GM18861 (cell line): ENCODE measurements around the gene MEPE.
"Not testable (repeated sequence)": the region's sequence is repeated elsewhere in the genome, so short reads cannot be mapped to it uniquely, and the experiment has no call there.

Experiments
- ATAC-seq: cut with Tn5 transposase; IDR thresholded peaks from one replicate; pipeline ENCODE4 v1.9.1; 2021; ENCODE audit not compliant: unreplicated experiment

MEPE gene

DNA sequence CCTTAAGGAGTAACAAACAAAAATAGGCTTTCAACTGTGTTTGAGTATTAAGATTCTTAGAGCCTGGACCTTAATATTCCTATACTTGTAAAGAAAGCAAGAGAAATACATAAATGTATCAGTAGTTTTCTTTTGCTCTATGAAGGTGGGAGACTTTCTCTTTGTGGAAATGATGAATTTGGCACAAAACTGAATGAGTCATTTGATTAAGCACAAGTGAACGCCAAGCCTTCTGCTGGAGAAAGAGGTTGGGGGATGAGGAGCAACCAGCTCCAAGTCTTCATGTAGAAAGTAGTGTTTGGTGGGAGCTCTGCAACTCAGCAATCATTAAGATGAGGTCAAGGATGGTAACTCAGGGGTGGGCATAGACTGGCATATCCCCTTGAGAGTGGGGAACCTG lies 49.6 kb downstream of the MEPE start:
- ATAC-seq, result no peak

DNA sequence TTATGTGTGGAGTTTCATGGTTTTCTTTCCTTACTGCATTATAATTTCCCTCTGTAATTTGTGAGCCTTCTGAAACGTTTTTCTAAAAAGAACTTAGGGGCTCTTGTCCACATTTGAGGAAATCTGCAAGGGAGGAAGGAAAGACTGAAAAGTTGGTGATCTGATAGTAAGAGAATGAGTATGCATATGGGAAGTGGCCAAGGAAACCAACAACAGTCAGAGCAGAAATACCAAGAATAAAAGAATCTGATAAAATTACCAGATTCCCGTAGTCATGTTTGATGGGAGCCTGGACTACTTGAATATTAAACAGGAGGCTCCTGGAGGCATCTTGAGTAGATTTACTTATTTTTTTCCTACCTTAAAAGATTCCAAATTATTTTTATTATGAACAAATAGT lies 50.1 kb downstream of the MEPE start:
- ATAC-seq, result no peak

DNA sequence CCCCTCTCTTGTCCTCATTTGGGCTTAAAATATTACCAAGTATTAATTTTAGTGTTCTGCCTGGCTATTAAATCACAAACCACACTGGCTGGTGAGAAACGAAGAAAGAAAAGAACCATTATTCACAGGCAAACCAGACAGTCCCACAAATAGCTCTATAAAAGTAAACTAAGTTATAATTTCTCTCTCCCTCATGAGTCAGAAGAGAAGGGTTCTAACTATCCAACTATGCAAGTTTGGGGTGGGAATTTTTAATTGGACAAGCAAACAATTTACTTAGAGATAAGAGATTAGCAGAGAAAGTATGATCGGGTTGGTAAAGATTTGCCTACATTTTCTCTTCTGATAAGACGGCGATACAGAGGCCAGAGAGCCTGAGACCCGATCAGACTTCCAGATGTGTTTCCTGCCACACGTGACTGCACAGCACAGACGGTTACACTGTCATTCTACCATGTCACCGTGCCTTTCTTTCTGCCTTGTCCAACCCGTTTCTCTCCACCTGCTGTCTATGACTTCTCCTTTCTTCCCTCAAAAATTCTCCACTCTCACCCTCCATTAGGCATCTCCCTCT lies 52.3 kb downstream of the MEPE start:
- ATAC-seq, result no peak

DNA sequence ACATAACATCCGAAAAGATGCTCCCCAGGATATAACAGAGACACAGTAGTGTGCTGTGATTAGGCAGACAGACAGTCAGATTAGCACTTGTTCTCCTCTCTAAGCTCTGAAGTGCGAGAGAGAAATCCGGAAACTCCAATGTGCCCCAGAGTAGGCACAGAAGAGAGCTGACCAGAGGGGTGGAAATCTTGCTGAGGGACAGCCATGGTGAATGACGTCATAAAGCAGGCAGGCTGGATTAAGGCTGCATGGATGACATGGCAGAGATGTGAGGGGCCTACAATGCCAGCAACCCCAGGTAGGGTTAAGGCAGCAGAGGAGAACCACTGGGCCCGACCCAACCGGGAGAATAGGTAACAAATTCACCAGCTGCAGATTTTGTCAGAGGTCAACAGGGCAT lies 53.3 kb downstream of the MEPE start:
- ATAC-seq, result no peak

DNA sequence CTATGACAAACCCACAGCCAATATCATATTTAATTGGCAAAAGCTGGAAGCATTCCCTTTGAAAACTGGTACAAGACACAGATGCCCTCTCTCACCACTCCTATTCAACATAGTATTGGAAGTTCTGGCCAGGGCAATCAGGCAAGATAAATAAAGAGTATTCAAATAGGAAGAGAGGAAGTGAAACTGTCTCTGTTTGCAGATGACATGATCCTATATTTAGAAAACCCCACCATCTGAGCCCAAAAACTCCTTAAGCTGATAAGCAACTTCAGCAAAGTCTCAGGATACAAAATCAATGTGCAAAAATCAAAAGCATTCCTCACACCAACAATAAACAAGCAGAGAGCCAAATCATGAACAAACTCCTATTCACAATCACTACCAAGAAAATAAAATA lies 58.0 kb downstream of the MEPE start:
- ATAC-seq, result not testable (repeated sequence)

DNA sequence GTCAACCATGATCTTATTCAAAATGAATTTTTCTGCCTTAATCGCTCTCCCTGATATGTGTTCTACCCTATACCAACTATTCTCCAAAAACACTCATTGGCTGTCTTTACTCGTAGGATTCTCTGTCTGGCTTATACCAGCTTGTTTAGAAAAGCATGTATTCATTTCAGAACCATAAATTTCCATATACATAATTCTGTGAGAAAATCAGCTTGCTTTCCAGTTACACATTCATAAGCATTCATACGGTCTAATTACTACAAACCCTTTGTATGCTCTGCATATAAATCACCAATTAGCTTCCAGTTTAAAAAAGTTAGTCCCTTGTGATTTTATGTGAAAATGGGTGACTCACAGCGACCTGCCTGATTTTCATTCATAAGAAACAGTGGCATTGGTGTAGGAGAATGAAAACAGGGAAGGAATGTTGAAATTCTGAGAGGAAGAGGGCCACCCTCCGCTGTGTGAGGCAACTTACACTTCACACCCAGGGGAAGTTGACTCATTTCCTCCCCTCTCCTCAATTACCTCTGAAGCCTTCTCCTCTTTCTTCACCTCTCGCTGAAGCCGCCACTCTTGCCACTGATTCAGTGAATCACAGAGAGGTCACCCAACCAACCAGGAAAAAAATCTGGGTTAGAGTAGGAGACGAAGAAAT lies 63.3 kb downstream of the MEPE start:
- ATAC-seq, result no peak
